DMS114 treated with DMSO at 0.1 percent for 48 hours (cell line): ENCODE measurements around the gene OSBPL7.

Experiments used
- DNase-seq: peaks from one replicate; lab custom pipeline; 2025; ENCODE audit not compliant: unreplicated experiment; lab: John Stamatoyannopoulos, UW

Gene OSBPL7

DNA sequence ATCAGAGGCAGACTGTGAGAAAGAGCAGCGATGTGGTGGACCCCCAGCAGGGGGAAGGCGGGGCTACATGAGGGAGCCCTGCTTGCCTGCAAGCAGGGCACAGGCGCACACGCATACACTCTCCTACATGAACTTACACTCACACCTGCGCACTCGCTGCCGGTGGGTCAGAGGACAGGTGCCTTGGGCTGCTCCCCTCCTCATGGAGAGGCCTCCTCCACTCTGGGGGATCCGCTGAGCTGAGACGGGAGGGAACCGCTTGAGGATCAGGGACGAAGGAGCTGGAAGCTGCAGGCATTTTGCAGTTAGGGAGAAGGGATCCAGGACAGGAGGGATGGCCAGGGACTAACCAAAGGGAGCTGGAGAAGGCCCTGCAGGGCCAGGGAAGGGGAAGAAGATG, 14.2 kb downstream of the OSBPL7 start:
- no peak for DNase-seq

DNA sequence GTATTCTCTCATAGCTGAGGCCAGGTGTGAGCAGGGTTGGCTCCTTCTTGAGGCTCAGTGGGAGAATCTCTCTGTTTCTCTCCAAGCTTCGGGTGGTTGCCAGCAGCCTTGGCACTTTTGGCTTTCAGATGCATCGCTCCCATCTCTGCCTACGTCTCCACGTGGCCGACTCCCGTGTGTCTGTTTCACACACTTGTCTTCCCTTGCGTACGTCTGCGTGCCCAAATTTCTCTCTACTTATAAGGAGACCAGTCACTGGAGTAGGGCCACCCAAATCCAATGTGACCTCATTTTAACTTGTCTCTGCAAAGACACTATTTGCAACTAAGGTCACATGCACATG, 14.7 kb downstream of the OSBPL7 start:
- DNase-seq: no peak

GRCh38 chr17:47806026-47806912, 15.3 kb downstream of the OSBPL7 start:
- DNase-seq: no peak

- no peak for DNase-seq
Measured at GRCh38 chr17:47804461-47804860, 17.1 kb downstream of the OSBPL7 start.

DNA sequence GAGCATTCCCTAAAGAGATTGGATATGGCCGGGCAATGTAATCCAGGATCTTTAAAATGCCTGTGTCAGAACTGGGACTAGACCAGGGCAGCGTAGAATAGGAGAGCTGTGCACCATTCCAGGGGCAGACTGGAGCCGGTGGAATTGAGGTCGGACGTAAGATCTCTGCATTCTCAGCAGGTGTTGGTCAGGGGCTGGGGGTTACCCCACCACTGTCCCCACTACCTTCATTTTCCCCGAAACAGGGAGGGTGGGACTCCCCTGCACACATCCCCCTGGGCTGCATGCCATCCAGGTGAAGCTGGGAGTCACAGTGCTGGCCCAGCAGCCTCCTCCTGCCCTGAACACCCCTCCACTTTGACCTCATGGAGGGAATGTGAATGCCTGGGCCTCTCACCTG, 17.8 kb downstream of the OSBPL7 start:
- no peak for DNase-seq

DNA sequence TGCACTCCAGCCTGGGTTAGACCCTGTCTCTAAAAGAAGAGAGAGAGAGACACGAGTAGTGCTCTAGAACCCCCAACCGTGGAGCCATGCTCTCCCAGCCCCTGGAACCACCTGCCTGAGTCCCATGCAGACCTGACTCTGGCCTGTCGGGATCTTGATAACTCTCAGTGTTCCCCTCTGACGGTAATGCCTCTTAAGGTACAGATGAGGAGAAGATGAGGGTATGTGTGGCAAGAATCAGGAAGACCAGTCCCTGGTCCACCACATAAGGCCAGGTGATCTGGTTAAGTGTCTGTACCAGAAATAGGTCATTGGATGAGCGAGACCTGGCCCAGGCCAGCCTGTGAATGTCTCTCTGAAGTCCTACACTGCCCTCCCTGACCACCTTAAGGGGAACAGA, 18.4 kb downstream of the OSBPL7 start:
- no peak for DNase-seq

DNA sequence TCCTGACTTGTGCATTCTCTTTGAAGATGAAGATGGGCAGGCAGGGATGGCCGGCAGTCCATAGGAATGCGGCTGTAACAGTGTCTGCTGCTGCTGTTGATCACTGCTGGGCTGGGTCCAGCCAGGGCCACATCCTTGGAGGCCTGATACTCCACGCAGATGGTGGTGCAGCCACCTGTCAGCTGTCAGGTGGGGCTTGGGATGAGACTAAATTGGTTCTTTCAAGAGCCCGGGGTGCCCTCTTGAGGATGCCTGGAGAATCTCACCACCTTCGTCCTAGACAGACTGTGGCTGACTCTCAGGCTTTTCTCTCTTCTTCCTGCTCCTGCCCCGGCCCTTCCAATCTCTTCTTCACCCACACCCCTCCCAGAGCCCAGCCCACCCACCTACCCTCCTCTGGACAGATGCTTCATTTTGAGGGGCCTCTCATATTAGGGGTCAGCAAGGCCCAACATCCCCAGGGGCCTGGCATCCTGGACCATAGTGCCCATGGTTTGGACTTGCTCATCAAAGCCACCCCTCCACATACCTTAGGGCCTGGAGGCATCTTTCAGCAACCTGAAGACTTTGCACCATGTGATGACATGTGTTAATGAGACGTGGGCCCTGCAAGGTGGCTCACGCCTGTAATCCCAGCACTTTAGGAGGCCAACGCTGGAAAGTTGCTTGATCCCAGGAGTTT, 19.1 kb downstream of the OSBPL7 start:
- DNase-seq: peak; percentile 24

DNA sequence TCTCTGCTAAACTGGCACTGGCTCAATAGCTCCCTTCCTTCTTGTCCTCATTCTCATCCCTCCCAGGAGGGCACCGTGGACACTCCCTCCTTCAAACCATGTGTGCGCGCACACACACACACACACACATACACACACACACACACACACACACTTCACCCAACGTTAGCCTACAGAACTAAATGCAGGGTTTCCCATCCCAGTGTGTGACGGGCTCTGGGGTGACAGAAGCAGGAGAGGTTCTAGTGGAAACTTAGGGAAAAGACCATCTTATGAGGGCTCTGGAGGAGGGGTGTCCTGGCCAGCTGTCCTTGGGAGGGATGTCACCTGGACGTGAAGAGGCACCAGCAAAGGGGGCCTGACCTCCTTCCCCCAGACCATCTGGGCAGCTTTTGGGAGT, 19.7 kb downstream of the OSBPL7 start:
- DNase-seq: no peak

DNA sequence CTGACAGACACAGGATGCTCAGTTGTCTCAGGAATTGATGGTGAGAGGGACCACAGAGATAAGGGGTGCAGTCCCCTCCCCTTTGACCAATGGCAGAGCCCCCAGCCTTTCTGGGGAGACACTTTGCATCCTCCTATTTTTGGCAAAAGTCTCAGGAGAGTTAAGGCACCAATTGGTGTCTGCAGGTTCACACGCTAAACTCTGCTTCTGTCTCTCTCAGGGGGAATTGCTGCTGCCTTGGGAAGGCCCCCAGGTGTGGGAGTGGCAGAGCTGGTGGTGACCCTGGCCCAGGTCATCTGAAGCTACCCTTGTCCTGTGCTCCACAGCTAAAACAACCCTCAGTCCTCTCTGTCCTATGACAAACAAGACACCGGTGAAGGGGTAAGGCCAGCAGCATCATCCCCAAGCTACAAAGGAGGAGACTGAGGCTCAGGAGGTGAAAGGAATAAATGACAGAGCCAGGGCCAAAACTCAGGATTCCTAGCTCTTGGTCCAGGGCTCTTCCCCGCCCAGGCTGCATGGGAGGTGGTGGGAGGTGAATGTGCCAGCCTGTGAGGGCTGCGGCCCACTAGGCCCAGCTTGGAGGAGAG, 20.3 kb downstream of the OSBPL7 start:
- no peak for DNase-seq

GRCh38 chr17:47800686-47801085, 20.9 kb downstream of the OSBPL7 start:
- DNase-seq: no peak

DNA sequence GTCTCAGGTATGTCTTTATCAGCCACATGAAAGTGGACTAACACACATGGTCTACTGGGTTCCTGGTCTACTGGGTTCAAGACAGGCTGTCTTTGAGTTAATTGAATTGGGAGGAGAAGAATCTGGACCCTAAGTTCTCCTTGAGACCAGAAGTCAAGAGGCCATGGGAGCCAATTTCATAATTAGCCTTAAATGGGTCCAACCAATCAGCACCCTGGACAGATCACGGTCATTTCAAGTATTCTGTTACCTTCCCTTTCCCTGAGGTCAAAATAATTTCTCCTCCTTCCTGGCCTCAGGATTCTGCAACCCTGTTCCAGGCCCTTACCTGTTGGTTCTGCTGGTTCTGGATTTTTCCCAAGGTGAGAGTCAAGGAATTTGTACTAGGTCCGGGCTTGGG, 23.8 kb downstream of the OSBPL7 start:
- no peak for DNase-seq

GRCh38 chr17:47792979-47793378, 28.6 kb downstream of the OSBPL7 start:
- no peak for DNase-seq

- DNase-seq: no peak
Measured at GRCh38 chr17:47792457-47792856, 29.1 kb downstream of the OSBPL7 start.

DNA sequence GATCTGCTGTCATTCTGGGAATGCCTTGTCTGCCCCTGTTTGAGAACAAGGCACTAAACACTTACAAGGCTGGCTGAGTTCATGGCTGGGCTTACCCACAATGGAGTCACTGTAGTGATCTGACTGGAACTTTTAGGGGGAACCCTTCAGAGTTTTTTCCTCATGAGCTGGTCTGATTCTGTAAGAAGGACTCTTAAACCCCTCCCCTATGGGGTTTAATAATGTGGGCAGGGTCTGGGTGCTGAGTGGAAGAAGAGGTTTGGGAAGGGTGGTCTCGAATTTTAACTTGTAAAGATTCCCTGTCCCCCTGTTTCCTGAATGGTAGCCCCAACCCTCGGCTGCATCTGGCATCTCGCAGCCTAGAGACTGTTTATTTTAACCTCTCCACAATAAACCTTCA, 30.6 kb downstream of the OSBPL7 start:
- no peak for DNase-seq

- peak; percentile 32 for DNase-seq
Measured at GRCh38 chr17:47789611-47790561, 31.7 kb downstream of the OSBPL7 start.

DNA sequence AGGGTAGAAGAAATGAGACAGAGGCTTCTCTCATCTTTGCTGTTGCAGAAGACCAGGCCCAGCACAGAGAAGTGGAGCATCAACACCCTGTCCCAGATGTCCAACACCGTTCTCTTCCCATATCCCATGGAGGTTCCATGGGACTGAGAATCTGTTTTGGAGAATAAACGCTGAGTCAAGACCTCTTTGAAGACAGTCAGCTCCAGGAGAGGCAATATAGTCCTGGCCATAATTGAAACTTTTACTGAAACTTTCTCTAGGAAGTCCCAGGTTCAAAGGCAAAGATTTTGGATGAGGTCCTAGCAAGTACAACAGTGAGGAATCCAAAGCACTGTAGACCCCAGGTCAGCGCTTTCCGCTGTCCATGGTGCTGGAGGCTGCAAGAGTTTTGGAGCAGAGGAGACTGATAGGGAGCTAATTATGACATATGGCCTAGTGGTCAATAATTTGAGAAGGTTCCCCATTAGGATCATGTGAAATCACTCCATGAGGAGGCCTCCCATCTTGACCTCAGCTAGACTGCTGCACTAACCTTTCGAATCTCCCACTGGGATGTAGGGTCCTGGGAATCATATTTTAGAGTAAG, 36.0 kb downstream of the OSBPL7 start:
- no peak for DNase-seq

DNA sequence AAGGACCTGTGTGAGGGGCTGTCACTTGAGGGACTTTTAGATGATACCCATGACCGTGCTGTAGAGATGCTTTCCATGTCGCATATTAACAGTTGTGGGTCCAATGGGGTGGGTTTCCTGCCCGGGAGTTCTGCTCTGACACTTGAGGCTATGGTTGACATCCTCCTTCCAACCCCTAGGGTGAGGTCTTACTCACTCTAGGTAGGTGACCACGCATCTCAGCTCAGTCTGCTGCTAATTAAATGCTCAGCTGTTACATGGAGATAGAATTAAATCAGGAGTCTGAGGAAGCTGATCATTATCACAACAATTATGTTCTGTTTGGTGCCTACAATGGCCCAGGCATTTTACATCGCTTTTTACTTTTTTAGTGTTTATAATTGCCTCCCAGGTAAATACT, 40.2 kb downstream of the OSBPL7 start:
- no peak for DNase-seq

GRCh38 chr17:47778184-47778635, 43.4 kb downstream of the OSBPL7 start:
- no peak for DNase-seq

GRCh38 chr17:47776330-47777197, 45.0 kb downstream of the OSBPL7 start:
- peak; percentile 40 for DNase-seq
